Measurements from ENCODE around the gene ABR.

ABR gene

GRCh38 chr17:1030684-1031532, 148.9 kb downstream of the ABR start:
- no peak for DNase-seq (ENCODE audit: low read depth)

- no peak for DNase-seq (ENCODE audit: low read depth)
Measured at GRCh38 chr17:1029922-1030644, 149.7 kb downstream of the ABR start.

GRCh38 chr17:1029196-1029921, 150.4 kb downstream of the ABR start:
- no peak for DNase-seq (ENCODE audit: low read depth)

GRCh38 chr17:1027044-1027443, 152.7 kb downstream of the ABR start:
- DNase-seq (ENCODE audit: low read depth), result no peak

- DNase-seq (ENCODE audit: low read depth), result no peak
Measured at GRCh38 chr17:1026599-1026975, 153.2 kb downstream of the ABR start.

- no peak for DNase-seq (ENCODE audit: low read depth)
Measured at GRCh38 chr17:1025733-1026598, 153.8 kb downstream of the ABR start.

GRCh38 chr17:1024076-1024475, 155.7 kb downstream of the ABR start:
- no peak for DNase-seq (ENCODE audit: low read depth)

GRCh38 chr17:1022278-1023024, 157.3 kb downstream of the ABR start:
- no peak for DNase-seq (ENCODE audit: low read depth)

GRCh38 chr17:1021147-1021546, 158.6 kb downstream of the ABR start:
- DNase-seq (ENCODE audit: low read depth), result no peak

- DNase-seq (ENCODE audit: low read depth), result no peak
Measured at GRCh38 chr17:1019451-1019850, 160.3 kb downstream of the ABR start.

GRCh38 chr17:1018547-1018946, 161.2 kb downstream of the ABR start:
- no peak for DNase-seq (ENCODE audit: low read depth)

- no peak for DNase-seq (ENCODE audit: low read depth)
Measured at GRCh38 chr17:1013729-1014090, 166.1 kb downstream of the ABR start.

GRCh38 chr17:1012823-1013728, 166.7 kb downstream of the ABR start:
- DNase-seq (ENCODE audit: low read depth), result no peak

GRCh38 chr17:1011760-1012735, 167.7 kb downstream of the ABR start:
- DNase-seq (ENCODE audit: low read depth), result no peak

GRCh38 chr17:1011138-1011537, 168.6 kb downstream of the ABR start:
- no peak for DNase-seq (ENCODE audit: low read depth)

GRCh38 chr17:1010586-1010985, 169.2 kb downstream of the ABR start:
- no peak for DNase-seq (ENCODE audit: low read depth)

- DNase-seq (ENCODE audit: low read depth), result no peak
Measured at GRCh38 chr17:1010086-1010450, 169.7 kb downstream of the ABR start.

GRCh38 chr17:1009229-1010085, 170.3 kb downstream of the ABR start:
- no peak for DNase-seq (ENCODE audit: low read depth)

Measured in stimulated activated CD8-positive, alpha-beta memory T cell treated with anti-CD3 and anti-CD28 coated beads, Interleukin-15, amount 100 ng/mL, for 24 hours (primary cell).